Lung microvascular endothelial cell (primary cell): ENCODE results near the gene THSD4. TPM values are rescaled to one million over a fixed set of nuclear protein-coding genes. Genes with fewer than 3 reads are reported as not detected.

Experiments used
- DNase-seq, 2 donors: peaks; one replicate each; pipeline versions ENCODE4 v3.0.0 to v3.0.0-alpha.2; 2010; ENCODE audit warnings: low read depth in 2 of 2
- total RNA-seq: library from RNA; depleted of rRNA; stranded (reverse); fragments of >200 nt; gene quantifications from 2 replicates; pipeline ENCODE4 v1.2.1, GENCODE V29; 2014

The THSD4 gene
- total RNA-seq, 1 donor from 2014 or later: 20.2 TPM

- no peak for DNase-seq
Observed at GRCh38 chr15:71526060-71526820, 411.0 kb downstream of the THSD4 start.

- no peak for DNase-seq
Observed at GRCh38 chr15:71529361-71529760, 414.1 kb downstream of the THSD4 start.

- DNase-seq: peak in 1 of 2 donors; percentile 32
Observed at GRCh38 chr15:71530116-71530515, 414.8 kb downstream of the THSD4 start.

GRCh38 chr15:71532994-71533393 is 417.7 kb downstream of the THSD4 start:
- peak; percentile 10 to 20 for DNase-seq

GRCh38 chr15:71538181-71538580 is 422.9 kb downstream of the THSD4 start:
- peak in 1 of 2 donors; percentile 15 for DNase-seq

GRCh38 chr15:71541746-71542145 is 426.5 kb downstream of the THSD4 start:
- DNase-seq: no peak

DNA sequence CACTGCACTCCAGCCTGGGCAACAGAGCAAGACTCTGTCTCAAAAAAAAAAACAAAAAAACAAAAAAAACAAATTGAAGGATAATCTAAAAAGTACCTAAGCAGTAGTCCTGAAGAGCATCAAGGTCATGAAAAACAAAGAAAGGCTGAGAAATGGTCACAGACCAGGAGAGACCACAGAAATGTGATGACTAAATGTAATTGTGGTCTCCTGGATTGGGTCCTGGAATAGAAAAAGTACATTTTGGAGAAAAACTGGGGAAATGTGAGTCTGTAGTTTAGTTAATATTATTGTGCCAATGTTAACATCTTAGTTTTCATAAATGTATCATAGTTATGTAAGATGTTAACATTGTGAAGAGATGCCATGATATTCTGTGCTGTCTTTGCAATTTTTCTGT is 427.6 kb downstream of the THSD4 start:
- DNase-seq: no peak

DNA sequence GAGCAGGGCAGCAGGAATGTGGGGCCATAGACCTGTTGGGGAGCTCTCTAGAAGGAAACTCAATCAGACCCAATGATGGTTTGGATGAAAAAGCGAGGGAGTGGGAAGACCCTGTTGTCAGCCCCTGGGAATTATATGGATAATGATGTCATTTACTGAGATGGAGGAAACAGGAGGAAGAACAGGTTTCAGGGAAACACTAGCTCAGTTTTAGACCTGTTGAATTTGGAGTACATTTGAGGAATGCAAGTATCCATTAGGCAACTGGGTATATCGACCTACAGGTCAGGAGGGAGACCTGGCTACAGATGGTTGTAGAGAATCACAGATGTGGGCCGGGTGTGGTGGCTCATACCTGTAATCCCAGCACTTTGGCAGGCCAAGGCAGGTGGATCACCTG is 428.1 kb downstream of the THSD4 start:
- no peak for DNase-seq

DNA sequence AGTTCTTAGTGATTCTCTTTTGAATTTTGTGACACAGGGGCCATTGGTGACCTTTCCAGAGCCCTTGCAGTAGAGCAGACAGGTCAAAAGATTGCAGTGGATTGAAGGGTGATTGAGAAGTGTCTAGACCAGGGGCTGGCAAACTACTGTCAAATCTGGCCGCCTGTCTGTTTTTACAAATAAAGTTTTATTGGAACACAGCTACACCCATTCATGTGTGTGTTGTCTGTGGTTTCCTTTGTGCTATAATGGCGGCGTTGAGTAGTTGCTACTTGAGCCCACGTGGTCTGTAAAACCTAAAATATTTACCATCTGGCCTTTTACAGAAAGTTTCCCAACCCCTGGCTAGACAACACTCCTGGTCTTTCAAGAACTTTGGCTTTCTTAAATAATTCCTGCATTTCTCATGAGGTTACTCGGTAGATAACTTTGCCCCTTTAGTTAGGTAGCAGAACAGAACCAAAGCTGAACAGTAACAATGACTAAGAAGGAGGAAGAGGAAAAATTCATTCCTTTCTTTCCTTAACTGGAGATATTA is 430.0 kb downstream of the THSD4 start:
- no peak for DNase-seq

DNA sequence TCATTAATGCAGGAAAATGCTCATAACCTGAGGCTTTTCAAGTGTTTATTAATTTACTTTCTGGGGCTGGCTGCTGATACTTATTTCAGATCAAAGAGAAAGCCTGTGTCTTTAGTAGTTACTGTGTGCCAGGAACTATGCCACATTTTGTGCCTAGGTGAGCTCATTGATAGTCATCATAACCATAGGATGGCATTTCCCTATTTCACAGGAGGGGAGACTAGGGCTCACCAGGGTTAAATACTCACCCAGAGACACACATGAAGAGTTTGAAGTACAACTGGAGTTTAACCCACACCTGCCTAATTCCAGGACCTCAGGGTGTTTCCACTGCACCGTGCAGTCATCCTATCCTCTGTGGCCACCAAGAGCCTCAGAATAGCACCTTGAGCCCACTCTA is 430.7 kb downstream of the THSD4 start:
- no peak for DNase-seq

DNA sequence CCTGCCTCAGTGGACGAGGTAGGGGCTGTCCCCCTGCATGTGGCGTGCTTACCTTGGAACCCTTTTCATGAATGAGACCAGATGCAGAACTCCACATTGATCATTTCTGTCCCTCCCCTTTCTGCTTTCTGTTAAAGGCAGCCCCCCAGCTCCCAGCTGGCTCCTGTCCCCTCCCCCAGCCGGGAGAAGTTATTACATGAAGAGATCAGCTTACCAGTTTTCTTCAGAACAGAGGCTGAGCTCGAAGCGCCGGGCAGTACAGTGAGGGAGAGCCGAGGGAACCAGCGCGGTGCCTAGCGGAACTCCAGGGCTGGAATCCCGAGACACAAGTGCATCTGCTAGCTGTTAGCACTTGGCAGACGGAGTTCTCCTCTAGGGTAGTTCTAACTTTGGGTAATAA is 431.7 kb downstream of the THSD4 start:
- no peak for DNase-seq

- DNase-seq: no peak
Observed at GRCh38 chr15:71548401-71548807, 433.1 kb downstream of the THSD4 start.

DNA sequence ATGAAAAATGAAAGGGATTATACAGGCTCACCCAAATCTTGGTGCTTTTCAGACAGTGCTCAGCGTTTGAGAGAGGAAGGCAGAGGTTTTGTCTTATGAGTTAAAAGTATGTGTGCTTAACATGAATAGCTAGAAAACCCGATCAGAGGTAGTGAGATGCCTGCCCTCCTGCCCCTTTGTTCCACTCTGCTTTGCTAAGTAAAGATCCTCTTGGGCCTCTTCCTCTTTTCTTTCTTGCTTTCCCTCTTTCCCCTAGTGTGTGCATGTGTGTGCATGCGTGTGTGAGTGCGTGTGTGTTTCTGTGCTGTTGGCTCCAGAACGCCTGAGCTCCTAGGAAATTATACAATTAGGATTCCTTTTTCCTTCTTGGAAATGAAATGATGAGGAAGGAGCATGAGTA is 433.8 kb downstream of the THSD4 start:
- no peak for DNase-seq

GRCh38 chr15:71549697-71550096 is 434.4 kb downstream of the THSD4 start:
- DNase-seq: no peak

DNA sequence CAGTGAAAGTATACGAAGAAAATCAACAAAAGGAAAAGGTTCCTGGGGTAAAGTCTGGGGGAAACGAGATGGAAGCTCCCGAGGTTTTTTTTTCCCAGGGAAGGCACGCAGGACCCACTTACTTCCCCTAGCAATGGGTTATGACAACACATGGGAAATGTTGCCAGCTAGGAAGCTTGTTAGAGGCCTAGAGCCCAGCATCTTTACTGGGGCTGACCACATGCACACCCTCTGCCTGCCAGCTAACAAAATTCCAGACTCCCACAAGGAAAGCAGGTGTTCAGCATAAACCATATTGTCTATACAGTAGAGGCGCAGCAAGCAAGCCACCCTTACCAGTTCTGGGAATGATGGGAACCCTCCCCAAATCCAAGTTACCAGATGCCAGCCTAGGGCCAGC is 436.3 kb downstream of the THSD4 start:
- no peak for DNase-seq

GRCh38 chr15:71559098-71559497 is 443.8 kb downstream of the THSD4 start:
- DNase-seq: no peak

DNA sequence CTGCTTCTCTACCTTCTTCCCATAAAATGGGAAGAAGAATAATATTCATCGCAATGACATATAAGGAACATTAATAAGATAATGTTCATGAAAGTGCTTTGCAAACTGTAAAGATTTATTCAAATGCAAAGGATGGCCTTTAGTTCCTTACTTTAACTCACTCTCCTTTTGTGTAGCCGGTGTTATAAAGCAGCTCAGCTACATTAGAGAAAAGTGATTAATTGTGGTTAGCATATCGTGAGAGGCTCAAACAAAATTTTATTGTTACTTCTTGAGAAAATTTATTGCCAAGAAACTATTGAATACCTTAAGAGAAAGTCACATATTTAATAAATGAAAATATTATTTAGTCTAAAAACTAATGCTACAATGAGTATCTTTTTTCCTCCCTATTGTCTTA is 444.3 kb downstream of the THSD4 start:
- DNase-seq: no peak

GRCh38 chr15:71562251-71562650 is 447.0 kb downstream of the THSD4 start:
- DNase-seq: peak in 1 of 2 donors; percentile 16

- DNase-seq: no peak
Observed at GRCh38 chr15:71564217-71564616, 448.9 kb downstream of the THSD4 start.

DNA sequence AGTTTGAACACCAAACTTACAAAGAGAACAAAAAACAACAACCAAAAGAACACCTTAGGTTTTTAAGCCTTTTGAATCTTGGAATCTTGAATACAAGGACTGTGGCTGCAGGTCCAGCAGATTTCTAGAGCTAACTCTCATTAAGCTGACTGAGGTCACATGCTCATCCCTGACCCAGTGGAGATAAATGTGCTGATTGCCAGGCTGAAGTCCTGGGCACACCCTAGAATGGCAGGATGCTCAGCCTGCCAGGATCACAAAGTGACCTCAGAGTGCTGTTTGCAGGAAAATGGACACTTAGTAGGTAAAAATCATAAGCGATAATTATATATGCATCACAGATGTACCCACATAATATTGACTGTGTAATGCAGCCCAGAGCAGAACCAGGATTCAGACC is 449.7 kb downstream of the THSD4 start:
- no peak for DNase-seq

DNA sequence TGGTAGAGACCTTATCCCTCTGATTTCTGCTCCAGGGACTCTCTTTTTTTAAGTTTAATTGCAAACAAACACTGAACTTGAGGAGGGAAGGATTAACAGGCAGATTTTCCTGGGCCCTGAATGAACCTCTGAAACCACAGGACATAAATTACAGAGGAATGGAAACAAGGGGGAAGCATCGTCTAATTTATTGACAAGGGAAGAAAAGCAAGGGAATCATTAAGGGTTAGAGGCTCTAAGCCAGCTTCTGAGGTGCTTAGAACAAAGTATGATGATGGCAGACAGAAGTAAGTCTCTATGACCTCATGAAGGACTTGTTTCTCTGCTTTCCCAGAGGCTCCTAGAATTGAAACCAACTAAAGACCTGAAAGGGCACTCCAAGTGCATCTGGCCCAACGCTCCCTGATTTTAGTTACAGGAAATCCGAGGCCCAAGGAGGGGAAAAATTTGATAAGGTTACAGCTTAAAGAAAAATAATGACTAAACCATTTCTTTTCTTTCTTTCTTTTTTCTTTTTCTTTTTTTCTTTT is 450.4 kb downstream of the THSD4 start:
- DNase-seq: no peak

- no peak for DNase-seq
Observed at GRCh38 chr15:71566226-71566625, 451.0 kb downstream of the THSD4 start.

DNA sequence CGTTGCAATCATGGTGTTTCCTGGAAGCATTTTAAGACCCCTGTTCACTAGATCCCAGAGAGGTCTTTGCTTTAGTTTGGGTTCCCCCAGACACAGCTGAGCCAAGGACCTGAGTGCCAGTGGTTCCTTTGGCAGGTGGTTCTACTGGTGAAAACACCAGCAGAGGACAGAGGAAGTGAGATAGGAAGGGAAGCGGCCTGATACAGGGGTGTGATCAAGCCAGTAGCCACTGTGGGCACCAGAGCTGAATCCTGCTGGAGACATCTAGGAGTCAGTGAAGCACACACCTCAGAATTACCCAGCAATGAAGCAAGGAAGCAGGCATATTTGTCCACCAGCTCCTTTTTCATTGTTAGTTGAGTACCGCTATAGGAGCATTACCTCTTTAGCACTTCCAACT is 451.9 kb downstream of the THSD4 start:
- DNase-seq: no peak
